Heart left ventricle (tissue), 16 donors: Measurements from ENCODE around the gene SLCO3A1. TPM values are rescaled to one million over a fixed set of nuclear protein-coding genes. Genes with fewer than 3 reads are reported as not detected.
A peak's percentile ranks its signal among the peaks of the same experiment; 100 is the strongest.

Experiments
- ATAC-seq, 4 donors: fragments of 200-7000 bp; cut with Tn5 transposase; one replicate each; pipeline ENCODE4 v1.9.1; 2020 to 2022; ENCODE audit warnings: moderate library complexity in 4 of 4, mild to moderate bottlenecking in 3 of 4, moderate number of reproducible peaks in 1 of 4
- DNase-seq, 5 donors: peaks; one replicate each; pipeline ENCODE4 v3.0.0-alpha.2; 2020
- H3K27ac ChIP-seq, 12 donors: fragments of 200-600 bp; sonication (generic) in 4 of 12; one replicate each; pipeline versions ENCODE4 v1.5.0 to v1.8.0; 2016 to 2022; ENCODE audit warnings: mild to moderate bottlenecking in 2 of 12
- H3K27me3 ChIP-seq, 9 donors: fragments of 200-600 bp; sonication (generic) in 2 of 9; one replicate each; pipeline versions ENCODE4 v1.5.1 to v1.8.0; 2016 to 2022; ENCODE audit warnings: mild to moderate bottlenecking in 3 of 9
- H3K36me3 ChIP-seq, 9 donors: fragments of 200-600 bp; sonication (generic) in 2 of 9; one replicate each; pipeline versions ENCODE4 v1.5.0 to v1.8.0; 2018 to 2022; ENCODE audit warnings: mild to moderate bottlenecking in 2 of 9
- H3K4me1 ChIP-seq, 12 donors: fragments of 200-600 bp; sonication (generic) in 4 of 12; one replicate each; pipeline versions ENCODE4 v1.5.0 to v1.8.0; 2016 to 2022; ENCODE audit warnings: mild to moderate bottlenecking in 3 of 12
- H3K4me3 ChIP-seq, 12 donors: fragments of 200-600 bp; sonication (generic) in 4 of 12; one replicate each; pipeline versions ENCODE4 v1.5.0 to v1.8.0; 2017 to 2022; ENCODE audit warnings: mild to moderate bottlenecking in 9 of 12, moderate library complexity in 4 of 12
- H3K9me3 ChIP-seq, 12 donors: fragments of 200-600 bp; sonication (generic) in 4 of 12; one replicate each; pipeline versions ENCODE4 v1.5.0 to v1.8.0; 2016 to 2022; ENCODE audit warnings: mild to moderate bottlenecking in 1 of 12
- POLR2A ChIP-seq, 2 donors: fragments of 450-650 bp; IDR thresholded peaks; one replicate each; pipeline ENCODE4 v1.6.1; 2017; ENCODE audit warnings: antibody characterized with exemption in 2 of 2, mild to moderate bottlenecking in 2 of 2, moderate library complexity in 2 of 2
- WGBS, 4 donors: extraction: QIAGEN DNeasy Blood & Tissue Kit in 2 of 4; methylation state at CpG; one replicate each; pipeline versions ENCODE4 v1.1.5 to v1.1.7; 2013 to 2018; 5-methylcytosine and 5-hydroxymethylcytosine counted together
- intact Hi-C, 10 donors: fragments of 100-400 bp; cut with DNase I; formaldehyde crosslinking; loops; one replicate each; pipeline versions ENCODE4 v1.11.1 to v1.14.2; 2022
- polyA plus RNA-seq, 2 donors: library from polyadenylated mRNA; stranded (reverse); fragments of 200-250 nt; gene quantifications; one replicate each; pipeline ENCODE4 v1.2.3, GENCODE V29; 2013
- total RNA-seq, 9 donors: library from RNA; depleted of rRNA in 2 of 9; stranded (reverse); fragments of >200 nt in 2 of 9; fragmentation: NEBNext Ultra II Directional in 3 of 9; extraction: Animal tissue kit (Norgen Biotek cat#: 25700) in 3 of 9; gene quantifications; one replicate each; pipeline versions ENCODE4 v1.1.0 to v1.2.4, GENCODE V29; 2016 to 2023
- TF ChIP-seq, protein P1 (sequence below), 12 donors: fragments of 200-600 bp; sonication (generic) in 4 of 12; IDR thresholded peaks; one replicate each; pipeline versions ENCODE4 v1.5.0 to v1.8.0; 2018 to 2022; ENCODE audit warnings: antibody characterized with exemption in 12 of 12, mild to moderate bottlenecking in 5 of 12
- donor health status: ischemic (EF 13 %, LVEDD 7.1; RV severe dilation, severe dysfunction).
- donor health status: healthy with polysubstance abuse.
- donor health status: DM: no; HTN: yes; CAD: no.
- donor health status: DM: no; HTN: no; CAD: no.
- donor health status: ischemic (EF 25% LVEDD 6.9; RV normal size, moderate dysfunction).
- donor health status: ischemic (EF 25% LVEDD 5.7; RV mildly dilated, moderate dysfunction).
- donor health status: healthy.
- donor health status: DM: yes; HTN: yes; CAD: no.
- donor health status: ischemic (EF 35%, LVEDD 5.7; RV mildly dilated, moderate dysfunction).
- donor health status: nonischemic (EF 11% LVEDD 7.7; RV severe dilation, severe dysfunction).
- donor health status: DM: yes; HTN: yes; CAD: no.
- donor health status: PGD.
- donor health status: ischemic (EF 29% LVEDD 5.4; RV normal size, mild dysfunction).
- donor health status: nonischemic (EF 23%, LVEDD 6.1; RV moderate dilation, normal function).

SLCO3A1 gene
- total and polyA plus RNA-seq, 11 donors = 26.3 to 64.2 (median 50.2) TPM

DNA sequence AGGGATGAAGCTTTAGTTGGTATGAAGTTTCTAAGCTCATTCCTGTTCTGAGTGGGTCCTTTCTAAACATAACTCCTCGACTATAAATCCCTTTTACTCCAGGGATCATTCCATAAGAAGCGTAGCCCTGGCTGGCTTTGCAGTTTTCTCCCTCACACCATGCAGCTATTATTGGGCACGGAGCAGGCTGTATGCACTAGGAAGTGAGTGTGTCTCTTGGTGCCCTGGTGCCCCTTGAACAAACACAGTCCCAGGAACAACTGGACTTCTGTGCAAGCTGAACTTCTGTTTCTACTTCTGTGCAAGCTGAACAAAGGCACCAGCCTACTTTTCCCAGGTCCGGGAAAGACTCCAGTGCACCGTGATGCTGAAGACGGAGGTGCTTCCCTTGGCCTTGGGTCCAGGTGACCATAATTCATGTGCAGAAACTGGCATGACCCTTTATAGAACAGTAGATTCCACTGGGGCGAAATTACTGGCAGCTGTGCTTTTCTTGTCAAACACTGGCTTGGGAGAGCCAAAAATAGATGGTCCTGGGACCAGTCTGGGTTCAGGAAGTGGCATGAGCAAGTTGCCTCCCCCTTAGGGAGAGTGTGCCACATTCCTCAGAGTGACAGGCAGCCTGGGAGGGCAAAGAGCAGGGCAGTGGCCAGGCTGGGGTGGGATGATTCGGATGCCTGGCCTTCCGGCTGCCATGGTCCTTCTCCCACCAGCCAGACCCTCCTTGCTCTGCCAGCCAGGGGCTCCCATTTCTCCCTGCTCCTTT, 127.2 kb downstream of the SLCO3A1 start:
- intact Hi-C loops = loop anchor here in 4 of 10 donors (5.0 to 10.0 kb wide), 5 partner anchors 37 to 82 kb away; no protein-coding TSS in a partner anchor
- H3K36me3 ChIP-seq = no peaks in the 10 kb centered on the region
- H3K27me3 ChIP-seq = no peaks in the 10 kb centered on the region
- TF ChIP-seq POLR2A (IDR thresholded peaks at IDR 0.05) = no peak
- TF ChIP-seq, protein P1, sequence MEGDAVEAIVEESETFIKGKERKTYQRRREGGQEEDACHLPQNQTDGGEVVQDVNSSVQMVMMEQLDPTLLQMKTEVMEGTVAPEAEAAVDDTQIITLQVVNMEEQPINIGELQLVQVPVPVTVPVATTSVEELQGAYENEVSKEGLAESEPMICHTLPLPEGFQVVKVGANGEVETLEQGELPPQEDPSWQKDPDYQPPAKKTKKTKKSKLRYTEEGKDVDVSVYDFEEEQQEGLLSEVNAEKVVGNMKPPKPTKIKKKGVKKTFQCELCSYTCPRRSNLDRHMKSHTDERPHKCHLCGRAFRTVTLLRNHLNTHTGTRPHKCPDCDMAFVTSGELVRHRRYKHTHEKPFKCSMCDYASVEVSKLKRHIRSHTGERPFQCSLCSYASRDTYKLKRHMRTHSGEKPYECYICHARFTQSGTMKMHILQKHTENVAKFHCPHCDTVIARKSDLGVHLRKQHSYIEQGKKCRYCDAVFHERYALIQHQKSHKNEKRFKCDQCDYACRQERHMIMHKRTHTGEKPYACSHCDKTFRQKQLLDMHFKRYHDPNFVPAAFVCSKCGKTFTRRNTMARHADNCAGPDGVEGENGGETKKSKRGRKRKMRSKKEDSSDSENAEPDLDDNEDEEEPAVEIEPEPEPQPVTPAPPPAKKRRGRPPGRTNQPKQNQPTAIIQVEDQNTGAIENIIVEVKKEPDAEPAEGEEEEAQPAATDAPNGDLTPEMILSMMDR (IDR thresholded peaks at IDR 0.05) = no peak
- DNase-seq (peak in 4 of 5 donors; percentile 48 to 72 (median 57)), ATAC-seq (peak; percentile 68 to 91 (median 89))
- H3K4me1 ChIP-seq = peaks cover 2 to 85% (median 40%) of the 10 kb centered on the region in 12 donors
- H3K4me3 ChIP-seq = peak overlapping the region in 1 of 12 donors; percentile 7
- H3K27ac ChIP-seq = peak overlapping the region; percentile 21 to 83 (median 66)
- 47 to 68% (median 58%) methylated on average over 9 of the region's 9 CpGs for WGBS, 4 donors
- no peaks in the 10 kb centered on the region for H3K9me3 ChIP-seq

DNA sequence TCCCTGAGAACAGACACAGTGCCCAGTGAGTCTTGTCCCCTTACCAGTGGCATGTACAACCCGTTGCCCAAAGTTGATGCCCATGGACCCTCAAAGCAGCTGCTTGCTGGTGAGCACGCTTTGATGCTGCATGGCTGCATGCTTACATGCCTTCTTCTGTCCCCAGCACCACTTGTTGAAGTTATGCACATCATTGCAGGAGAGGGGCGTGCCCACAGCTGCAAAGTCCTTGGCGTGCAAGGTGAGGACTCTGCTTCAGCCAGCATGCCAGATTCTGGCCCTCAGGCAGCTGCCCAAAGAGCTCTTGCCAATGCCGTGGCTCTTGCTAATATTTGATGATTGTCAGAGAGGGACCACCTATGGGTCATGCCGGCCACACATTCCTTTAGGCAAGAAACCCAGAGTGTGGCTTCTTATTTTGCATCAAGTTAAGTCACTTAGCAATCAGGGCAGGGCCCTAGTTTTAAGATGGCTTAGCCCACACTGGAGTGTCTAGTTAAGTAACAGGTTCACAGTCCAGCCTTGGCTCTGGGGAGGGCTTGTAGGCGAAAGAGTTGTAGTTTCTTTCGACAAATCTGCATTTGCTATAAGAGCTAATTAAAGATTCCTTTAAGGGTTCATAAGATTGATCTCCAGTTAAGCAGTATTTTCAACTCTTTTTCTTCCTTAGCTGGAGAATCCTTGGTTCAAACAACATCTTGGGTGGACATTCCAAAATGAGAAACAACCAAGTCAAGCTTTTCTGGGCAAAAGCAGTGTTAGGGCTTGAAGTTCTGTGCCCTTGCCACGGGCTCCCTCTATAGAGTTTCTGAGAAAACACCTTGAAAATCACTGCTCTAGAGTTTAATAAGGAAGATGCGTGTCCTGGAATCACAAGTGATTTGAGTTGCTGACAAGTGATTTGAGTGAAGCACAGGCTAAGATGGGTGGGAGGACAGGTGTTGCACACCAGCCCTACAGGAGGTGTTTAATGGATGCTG, 128.6 kb downstream of the SLCO3A1 start:
- H3K4me1 ChIP-seq = peaks cover 2 to 84% (median 38%) of the 10 kb centered on the region in 12 donors
- H3K27me3 ChIP-seq = no peaks in the 10 kb centered on the region

DNA sequence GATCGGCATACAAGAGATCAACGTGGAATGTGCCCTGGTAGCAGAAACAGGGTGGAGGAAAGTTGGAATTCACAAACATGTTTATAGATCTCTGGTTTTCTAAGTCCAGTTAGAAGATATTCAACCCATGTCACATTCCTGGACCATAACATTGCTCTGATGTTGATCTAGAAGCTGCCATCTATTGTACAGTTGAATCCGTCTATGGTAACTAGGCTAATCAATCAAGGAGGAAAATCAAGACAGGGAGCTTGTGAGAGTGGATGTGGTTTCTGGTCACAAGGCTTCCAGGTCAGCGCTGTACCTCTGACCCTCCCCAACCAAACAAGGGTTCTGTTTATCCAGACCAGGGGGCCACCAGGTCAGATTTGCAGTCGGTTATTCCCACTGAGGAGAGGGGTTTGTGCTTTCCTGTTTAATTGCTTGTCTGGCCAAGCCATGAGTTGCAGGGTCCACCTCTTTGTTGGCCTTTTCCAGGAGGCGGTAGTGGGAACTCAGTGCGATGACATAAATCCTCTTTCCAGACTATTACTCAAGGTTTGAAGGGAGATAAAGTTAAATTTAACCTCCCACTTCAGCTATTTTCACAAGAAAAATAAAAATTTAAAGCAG, 130.3 kb downstream of the SLCO3A1 start:
- intact Hi-C loops = loop anchor here in 4 of 10 donors (5.0 to 10.0 kb wide), 5 partner anchors 33 to 78 kb away; no protein-coding TSS in a partner anchor
- H3K27me3 ChIP-seq = no peaks in the 10 kb centered on the region
- TF ChIP-seq, protein P1 (IDR thresholded peaks at IDR 0.05) = no peak
- no peak for TF ChIP-seq POLR2A (IDR thresholded peaks at IDR 0.05)
- DNase-seq (no peak), ATAC-seq (peak in 2 of 4 donors; percentile 31 to 41)
- H3K27ac ChIP-seq = peak overlapping the region in 8 of 12 donors; percentile 15 to 63 (median 30)
- no peaks in the 10 kb centered on the region for H3K36me3 ChIP-seq
- H3K9me3 ChIP-seq = no peaks in the 10 kb centered on the region
- H3K4me3 ChIP-seq = no peak overlapping the region
- peaks cover 2 to 70% (median 38%) of the 10 kb centered on the region in 12 donors for H3K4me1 ChIP-seq
- WGBS, 4 donors = 78 to 79% (median 79%) methylated on average over 7 of the region's 7 CpGs

More for the DNA sequence above, 128.6 kb downstream of the SLCO3A1 start:
- ATAC-seq (no peak), DNase-seq (no peak)
- intact Hi-C loops = loop anchor here in 4 of 10 donors (5.0 to 10.0 kb wide), 5 partner anchors 35 to 80 kb away; no protein-coding TSS in a partner anchor
- Histone ChIP-seq H3K36me3 (no peaks in the 10 kb centered on the region), H3K9me3 (no peaks in the 10 kb centered on the region), H3K27ac (peak overlapping the region in 3 of 12 donors; percentile 50 to 82 (median 81)), H3K4me3 (no peak overlapping the region)
- 81 to 88% (median 88%) methylated on average over 10 of the region's 10 CpGs for WGBS, 4 donors
- TF ChIP-seq, protein P1 (IDR thresholded peaks at IDR 0.05) = no peak
